Kidney epithelial cell (primary cell): ENCODE results near the gene PRPF40B. TPM values are rescaled to one million over a fixed set of nuclear protein-coding genes. Genes with fewer than 3 reads are reported as not detected.

Experiments
- DNase-seq: peaks from one replicate; pipeline ENCODE4 v3.0.0-alpha.2; 2010; ENCODE audit warnings: low read depth
- H3K27me3 ChIP-seq: 2 replicates; pipeline ENCODE4 v1.6.0; 2011; ENCODE audit warnings: low read length; ENCODE audit not compliant: control insufficient read depth, insufficient read depth
- H3K36me3 ChIP-seq: 2 replicates; pipeline ENCODE4 v1.5.1; 2011; ENCODE audit warnings: low read length; ENCODE audit not compliant: control insufficient read depth, insufficient read depth
- H3K4me3 ChIP-seq: 2 replicates; pipeline ENCODE4 v1.5.1; 2011; ENCODE audit warnings: low read depth, mild to moderate bottlenecking, control low read depth, low read length
- total RNA-seq: library from RNA; depleted of rRNA; stranded (reverse); fragments of >200 nt; gene quantifications from 2 replicates; pipeline ENCODE4 v1.2.3, GENCODE V29; 2015
- TF ChIP-seq, protein P1 (sequence below): IDR thresholded peaks from 2 replicates; pipeline ENCODE4 v1.5.1; 2011; ENCODE audit warnings: mild to moderate bottlenecking, moderate library complexity, low read length, control low read depth, inconsistent platforms; ENCODE audit not compliant: insufficient read depth, poor library complexity, severe bottlenecking

PRPF40B gene
- total RNA-seq, 1 donor from 2014 or later, result 15.3 TPM

DNA sequence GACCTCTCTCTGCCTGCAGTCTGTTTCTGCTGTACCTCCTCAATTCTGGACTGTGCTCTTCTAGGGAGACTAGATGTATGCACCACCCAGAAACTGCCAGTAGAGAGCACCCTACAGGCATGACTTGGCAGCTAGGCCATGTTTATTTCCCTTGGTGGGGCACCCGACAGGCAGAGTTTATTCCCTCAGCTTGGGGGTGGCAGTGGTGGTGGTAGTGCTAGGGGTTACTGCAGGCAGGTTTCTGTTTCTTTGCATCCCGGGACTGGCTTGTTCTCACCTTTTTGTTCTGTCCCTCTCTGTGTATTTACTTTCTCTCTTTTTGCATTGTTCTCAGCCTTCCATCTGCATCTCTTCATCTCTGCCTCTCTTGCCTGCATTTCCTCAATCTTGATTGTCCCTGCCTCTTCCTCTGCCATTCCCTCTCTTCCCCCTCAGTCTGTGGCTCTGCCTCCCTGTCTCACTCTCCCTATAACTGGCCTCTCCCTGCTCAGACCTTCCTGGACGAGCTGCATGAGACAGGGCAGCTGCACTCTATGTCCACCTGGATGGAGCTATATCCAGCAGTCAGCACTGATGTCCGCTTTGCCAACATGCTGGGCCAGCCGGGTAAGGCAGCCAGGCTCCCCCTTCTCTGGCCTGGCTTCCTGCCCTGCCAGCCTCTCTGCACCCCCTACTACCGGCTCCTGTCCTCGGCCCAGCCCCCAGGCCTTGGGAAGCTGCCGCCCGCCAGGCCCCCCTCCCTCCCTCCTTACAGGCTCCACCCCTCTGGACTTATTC lies 13.8 kb downstream of the PRPF40B start:
- TF ChIP-seq, protein P1, sequence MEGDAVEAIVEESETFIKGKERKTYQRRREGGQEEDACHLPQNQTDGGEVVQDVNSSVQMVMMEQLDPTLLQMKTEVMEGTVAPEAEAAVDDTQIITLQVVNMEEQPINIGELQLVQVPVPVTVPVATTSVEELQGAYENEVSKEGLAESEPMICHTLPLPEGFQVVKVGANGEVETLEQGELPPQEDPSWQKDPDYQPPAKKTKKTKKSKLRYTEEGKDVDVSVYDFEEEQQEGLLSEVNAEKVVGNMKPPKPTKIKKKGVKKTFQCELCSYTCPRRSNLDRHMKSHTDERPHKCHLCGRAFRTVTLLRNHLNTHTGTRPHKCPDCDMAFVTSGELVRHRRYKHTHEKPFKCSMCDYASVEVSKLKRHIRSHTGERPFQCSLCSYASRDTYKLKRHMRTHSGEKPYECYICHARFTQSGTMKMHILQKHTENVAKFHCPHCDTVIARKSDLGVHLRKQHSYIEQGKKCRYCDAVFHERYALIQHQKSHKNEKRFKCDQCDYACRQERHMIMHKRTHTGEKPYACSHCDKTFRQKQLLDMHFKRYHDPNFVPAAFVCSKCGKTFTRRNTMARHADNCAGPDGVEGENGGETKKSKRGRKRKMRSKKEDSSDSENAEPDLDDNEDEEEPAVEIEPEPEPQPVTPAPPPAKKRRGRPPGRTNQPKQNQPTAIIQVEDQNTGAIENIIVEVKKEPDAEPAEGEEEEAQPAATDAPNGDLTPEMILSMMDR, result peak; percentile 78
- no peaks in the 10 kb centered on the region for H3K36me3 ChIP-seq
- no peak for DNase-seq
- H3K4me3 ChIP-seq, result no peak overlapping the region
- H3K27me3 ChIP-seq, result no peaks in the 10 kb centered on the region

DNA sequence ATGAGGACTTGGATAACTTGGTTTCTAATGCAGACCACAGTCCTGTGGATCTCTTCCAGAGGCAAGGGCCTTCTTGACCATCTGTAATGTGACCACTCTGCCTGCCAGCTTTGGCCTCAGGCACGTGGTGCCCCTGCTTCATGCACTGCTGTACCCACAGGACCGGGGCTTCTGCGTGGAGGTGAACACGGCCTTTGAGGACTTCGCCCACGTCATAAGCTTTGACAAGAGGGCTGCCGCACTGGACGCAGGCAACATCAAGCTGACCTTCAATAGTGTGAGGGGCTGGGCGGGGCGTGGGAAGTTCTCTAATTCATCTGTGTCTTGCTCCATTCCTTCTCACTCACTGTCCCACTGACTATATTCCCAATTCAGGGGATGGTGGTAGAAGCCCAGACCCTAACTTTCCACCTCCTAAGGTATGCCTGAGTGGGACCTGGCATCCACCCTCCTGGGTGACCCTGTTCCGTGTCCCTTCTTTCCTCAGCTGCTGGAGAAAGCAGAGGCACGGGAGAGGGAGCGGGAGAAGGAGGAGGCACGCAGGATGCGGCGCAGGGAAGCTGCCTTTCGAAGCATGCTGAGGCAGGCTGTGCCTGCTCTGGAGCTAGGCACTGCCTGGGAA lies 18.5 kb downstream of the PRPF40B start:
- DNase-seq, result no peak
- no peak overlapping the region for H3K4me3 ChIP-seq
- TF ChIP-seq, protein P1, result no peak
- H3K27me3 ChIP-seq, result no peaks in the 10 kb centered on the region
- peaks cover 5% of the 10 kb centered on the region for H3K36me3 ChIP-seq

DNA sequence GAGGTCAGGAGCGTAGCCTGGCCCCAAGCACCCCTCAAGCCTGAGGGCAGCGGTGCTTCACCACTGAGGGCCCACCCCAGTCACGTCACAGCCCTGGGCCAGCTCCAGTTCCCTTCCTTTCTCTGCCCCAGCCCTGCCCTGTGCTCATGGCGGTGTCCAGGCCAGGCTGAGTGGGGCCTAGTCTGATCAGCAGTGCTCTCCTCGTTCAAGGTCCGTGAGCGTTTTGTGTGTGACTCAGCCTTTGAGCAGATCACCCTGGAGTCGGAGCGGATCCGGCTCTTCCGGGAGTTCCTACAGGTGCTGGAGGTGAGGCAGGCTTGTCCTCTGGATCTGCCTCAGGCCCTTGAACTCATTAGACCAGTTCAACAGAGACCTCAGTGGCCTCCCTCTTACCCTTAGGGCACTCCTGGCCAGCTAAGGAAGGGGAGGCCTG lies 19.0 kb downstream of the PRPF40B start:
- TF ChIP-seq, protein P1, result no peak
- Histone ChIP-seq H3K4me3 (no peak overlapping the region), H3K27me3 (no peaks in the 10 kb centered on the region), H3K36me3 (peaks cover 5% of the 10 kb centered on the region)
- no peak for DNase-seq

DNA sequence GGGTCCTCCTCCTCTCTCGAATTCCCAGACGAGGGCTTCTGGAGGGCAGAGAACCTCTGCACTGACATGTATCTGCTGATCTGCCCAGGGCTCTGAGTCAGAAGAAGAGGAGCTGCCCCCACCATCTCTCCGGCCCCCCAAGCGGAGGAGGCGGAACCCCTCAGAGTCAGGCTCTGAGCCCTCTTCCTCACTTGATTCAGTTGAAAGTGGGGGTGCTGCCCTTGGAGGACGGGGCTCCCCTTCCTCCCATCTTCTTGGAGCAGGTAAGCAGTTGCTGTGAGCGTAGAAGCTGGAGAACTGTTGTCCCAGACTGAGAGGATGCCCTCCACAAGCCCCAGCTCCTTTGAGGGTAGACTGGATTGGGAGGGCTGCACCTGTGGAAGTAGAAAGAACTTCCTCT lies 19.8 kb downstream of the PRPF40B start:
- Histone ChIP-seq H3K36me3 (peaks cover 5% of the 10 kb centered on the region), H3K4me3 (no peak overlapping the region), H3K27me3 (no peaks in the 10 kb centered on the region)
- TF ChIP-seq, protein P1, result no peak
- no peak for DNase-seq

DNA sequence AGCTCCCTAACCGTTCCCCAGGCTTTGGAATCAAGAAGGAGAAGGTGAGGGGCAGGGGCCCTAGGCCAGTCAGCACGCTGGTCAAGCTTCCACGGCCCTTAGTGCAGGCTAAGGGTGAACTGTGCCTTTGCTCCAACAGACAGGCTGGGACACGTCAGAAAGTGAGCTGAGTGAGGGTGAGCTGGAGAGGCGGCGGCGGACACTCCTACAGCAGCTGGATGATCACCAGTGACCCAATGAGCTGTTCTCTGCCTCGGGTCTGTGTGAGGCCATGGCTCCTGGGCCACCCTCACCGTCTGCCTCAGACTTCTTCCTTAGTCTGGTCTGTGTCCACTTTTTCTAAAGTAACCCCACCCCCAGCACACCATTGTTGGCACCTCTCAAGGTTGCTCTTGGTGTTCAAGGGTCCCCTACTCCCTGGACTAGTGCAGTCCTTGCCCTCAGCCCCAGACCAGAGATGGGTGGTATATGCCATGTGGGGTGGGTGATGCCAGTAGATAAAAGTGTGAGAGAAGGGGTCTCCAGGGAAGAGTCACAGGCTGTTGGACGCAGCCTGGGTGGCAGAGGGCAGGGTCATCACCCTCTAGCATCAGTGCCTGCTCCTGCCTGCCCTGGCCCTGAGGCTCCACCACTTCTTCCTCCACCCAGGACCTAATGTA lies 20.7 kb downstream of the PRPF40B start:
- no peaks in the 10 kb centered on the region for H3K27me3 ChIP-seq
- TF ChIP-seq, protein P1, result no peak
- no peak for DNase-seq
- H3K4me3 ChIP-seq, result no peak overlapping the region
- H3K36me3 ChIP-seq, result peaks cover 5% of the 10 kb centered on the region
